Smooth muscle cell of trachea (primary cell): Measurements from ENCODE around the gene TAF4. TPM values are rescaled to one million over a fixed set of nuclear protein-coding genes. Genes with fewer than 3 reads are reported as not detected.

Source experiments
- total RNA-seq: library from RNA; depleted of rRNA; stranded (reverse); fragments of >200 nt; gene quantifications from 2 replicates; pipeline ENCODE4 v1.2.1, GENCODE V29; 2014

Gene TAF4
- 2.6 and 6.0 TPM in 2 replicates for total RNA-seq

DNA sequence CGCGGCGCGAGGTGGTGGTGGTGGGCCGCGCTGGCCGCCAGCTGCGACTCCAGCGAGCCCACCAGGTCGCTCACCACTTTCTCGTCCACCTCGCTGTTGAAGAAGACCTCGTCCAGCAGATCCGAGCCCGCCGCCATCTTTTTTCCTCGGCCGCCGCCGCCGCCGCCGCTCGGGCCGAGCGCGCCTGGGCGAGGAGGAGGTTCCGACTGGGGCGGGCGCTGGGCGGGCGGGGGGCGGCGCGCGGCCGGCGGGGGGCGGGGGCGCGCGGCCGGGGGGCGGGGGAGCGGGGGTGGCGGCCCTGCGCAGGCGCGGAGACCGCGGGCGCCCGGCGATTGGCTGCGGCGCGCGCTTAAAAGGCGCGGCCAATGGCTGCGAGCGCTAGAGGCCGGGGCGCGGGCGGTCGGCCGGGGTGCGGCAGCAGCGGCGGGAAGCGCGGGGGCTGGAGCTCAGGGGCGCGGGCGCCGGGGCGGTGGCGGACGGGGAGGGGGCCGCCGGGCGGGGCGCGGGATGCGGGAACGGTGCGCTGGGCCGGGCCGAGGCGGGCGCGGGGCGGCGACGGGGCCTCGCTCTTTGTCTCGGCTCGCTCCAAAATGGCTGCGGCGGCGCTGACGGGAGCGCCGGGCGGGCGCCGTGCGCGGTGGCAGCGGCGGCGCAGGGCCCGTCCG lies at the start of gene TAF4:
TSS of gene TAF4 (minus strand) at position 208 of the 665 bp plus-strand sequence. CDS start at position 137, 71 bp downstream.

Other genes starting within 250 kb of the TAF4 start
- 44.4 and 64.0 TPM in 2 replicates for gene LSM14B, start 56.6 kb upstream of the TAF4 start, total RNA-seq
- gene PSMA7, start 77.5 kb upstream of the TAF4 start, total RNA-seq = 230 and 426 TPM in 2 replicates
- 5.8 and 12.7 TPM in 2 replicates for gene SS18L1, start 77.9 kb upstream of the TAF4 start, total RNA-seq
- gene MTG2, start 117.1 kb upstream of the TAF4 start, total RNA-seq = 25.8 and 27.1 TPM in 2 replicates
- gene HRH3, start 154.4 kb upstream of the TAF4 start, total RNA-seq = not detected in 2 replicates
- gene OSBPL2, start 172.6 kb upstream of the TAF4 start, total RNA-seq = 23.3 and 27.8 TPM in 2 replicates
- gene ADRM1, start 237.1 kb upstream of the TAF4 start, total RNA-seq = 88.7 and 94.4 TPM in 2 replicates